ENCODE measurements around the gene MAMLD1.

GRCh38 chrX:150476164-150476699 lies 113.1 kb downstream of the MAMLD1 start:
- no peak for TF ChIP-seq CTCF (IDR thresholded peaks at IDR 0.05; ENCODE audit: low read depth, low read length, poor library complexity, severe bottlenecking)
- no peak for TF ChIP-seq EZH2phosphoT487 (IDR thresholded peaks at IDR 0.05; ENCODE audit: borderline replicate concordance, low read length)
